HG02610 (cell line): ENCODE results near the gene OFD1.
A peak's percentile ranks its signal among the peaks of the same experiment; 100 is the strongest.

Source experiments
- ATAC-seq: cut with Tn5 transposase; IDR thresholded peaks from one replicate; pipeline ENCODE4 v1.9.1; 2021; ENCODE audit warnings: mild to moderate bottlenecking, moderate library complexity; ENCODE audit not compliant: unreplicated experiment

OFD1 gene

DNA sequence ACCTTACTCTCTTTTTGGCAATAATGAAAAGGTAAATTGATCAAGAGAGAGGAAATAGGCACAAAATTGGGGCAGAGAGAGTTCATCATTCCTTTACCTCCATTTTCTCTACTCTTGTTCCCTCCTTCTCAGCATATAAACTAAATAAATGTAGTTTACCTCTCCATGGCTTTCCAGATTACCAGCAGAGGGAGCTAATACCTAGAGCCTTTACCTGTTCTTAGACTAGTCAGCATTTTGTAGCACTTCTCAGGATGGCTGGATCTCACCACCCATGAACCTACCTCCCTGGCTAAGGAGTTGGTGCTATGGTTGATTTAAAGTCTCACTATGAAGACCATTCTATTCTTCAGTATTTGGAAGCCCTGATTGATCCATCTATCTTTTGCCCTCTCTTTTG is 15.7 kb downstream of the OFD1 start:
- ATAC-seq: no peak

- ATAC-seq: no peak
These were observed 16.3 kb downstream of the OFD1 start for GRCh38 chrX:13750812-13751211.

DNA sequence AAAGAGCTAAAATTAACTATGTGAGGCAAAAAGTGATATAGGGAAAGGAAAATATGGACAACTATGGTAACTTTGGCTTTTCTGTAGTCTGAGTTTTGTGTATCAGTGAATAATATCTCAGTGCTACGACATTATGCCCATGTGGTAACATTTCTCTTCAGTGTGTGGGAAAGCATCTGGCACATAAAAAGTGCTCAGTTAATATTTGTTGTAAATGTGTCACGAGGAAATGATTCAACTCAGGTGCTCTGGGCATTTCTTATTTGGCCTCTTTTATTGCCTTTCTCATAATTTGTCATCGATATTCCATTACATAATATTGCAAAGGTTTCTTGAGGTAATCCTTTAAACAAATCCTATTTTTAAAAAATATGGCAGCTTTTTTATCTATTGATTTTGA is 17.6 kb downstream of the OFD1 start:
- ATAC-seq: no peak

GRCh38 chrX:13752646-13753045 is 18.1 kb downstream of the OFD1 start:
- ATAC-seq: peak; percentile 59

GRCh38 chrX:13754765-13755164 is 20.2 kb downstream of the OFD1 start:
- ATAC-seq: no peak

GRCh38 chrX:13755254-13755653 is 20.7 kb downstream of the OFD1 start:
- no peak for ATAC-seq

DNA sequence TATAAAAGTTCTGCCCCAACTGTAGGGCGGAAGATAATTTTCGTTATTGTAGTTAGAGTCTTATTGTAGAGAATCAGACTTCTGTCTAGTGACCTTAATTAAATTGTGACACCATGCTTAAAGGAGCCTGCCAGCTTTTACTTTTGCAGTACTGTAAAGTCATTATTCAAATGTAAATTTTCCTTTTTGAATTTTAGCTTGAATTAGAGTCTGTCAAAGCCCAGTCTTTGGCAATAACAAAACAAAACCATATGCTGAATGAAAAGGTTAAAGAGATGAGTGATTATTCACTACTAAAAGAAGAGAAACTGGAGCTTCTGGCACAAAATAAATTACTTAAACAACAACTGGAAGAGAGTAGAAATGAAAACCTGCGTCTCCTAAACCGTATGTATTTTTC is 21.8 kb downstream of the OFD1 start:
- ATAC-seq: no peak

DNA sequence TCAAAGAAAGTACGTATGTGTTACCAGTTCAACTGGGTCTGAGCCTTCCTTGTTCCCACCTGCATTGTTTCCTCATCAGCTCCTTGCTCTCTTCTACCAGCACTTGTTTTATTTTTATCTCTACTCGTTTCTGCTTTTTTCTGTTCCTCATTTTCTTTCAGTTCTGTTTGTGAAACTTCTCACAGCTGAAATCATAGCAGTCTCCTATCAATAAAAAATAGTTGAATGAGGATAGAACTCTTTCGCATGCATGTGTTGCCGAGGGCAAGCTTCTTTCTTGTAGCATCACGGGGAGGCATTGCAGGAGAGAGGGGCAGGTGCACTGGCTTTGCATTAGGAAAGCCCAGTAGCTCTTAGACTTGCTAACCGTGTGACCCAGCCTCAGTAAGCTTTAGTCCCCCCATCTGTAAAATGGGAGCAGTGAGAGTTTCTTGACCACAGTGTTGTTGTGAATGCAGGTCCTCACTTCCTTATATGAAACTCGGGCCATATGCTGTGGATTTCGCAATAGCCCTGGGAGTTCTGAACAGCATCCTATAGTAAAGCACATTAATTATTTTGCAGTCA is 24.7 kb downstream of the OFD1 start:
- peak; percentile 49 for ATAC-seq

DNA sequence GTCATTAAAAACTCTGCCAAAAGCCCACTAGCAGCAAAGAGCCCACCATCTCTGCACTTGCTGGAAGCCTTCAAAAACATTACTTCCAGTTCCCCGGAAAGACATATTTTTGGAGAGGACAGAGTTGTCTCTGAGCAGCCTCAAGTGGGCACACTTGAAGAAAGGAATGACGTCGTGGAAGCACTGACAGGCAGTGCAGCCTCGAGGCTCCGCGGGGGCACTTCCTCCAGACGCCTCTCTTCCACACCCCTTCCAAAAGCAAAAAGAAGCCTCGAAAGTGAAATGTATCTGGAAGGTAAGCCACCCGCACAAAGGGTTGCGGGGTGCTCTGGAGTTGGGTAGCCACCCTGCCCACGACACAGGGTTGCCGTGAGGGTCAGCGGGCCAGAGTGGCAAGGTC is 25.9 kb downstream of the OFD1 start:
- no peak for ATAC-seq

- peak; percentile 78 for ATAC-seq
These were observed 27.3 kb downstream of the OFD1 start for GRCh38 chrX:13761606-13762414.

DNA sequence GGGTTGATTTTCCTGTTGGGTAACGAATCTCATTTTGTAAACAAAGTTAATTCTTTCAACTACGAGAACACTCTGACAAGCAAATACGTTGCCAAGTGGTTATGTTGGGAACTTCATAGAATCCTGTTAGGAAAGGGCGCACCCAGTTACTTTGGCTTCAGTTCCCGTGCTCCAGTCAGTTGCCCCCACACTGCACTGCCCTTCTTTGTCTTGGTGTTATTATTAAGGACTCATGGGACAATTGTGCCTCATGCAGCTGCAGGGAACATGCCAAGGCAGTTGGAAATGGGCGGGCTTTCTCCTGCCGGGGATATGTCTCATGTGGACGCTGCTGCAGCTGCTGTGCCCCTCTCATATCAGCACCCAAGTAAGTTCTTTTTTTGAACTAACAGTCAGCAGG is 28.9 kb downstream of the OFD1 start:
- ATAC-seq: no peak

GRCh38 chrX:13764281-13764680 is 29.7 kb downstream of the OFD1 start:
- no peak for ATAC-seq

DNA sequence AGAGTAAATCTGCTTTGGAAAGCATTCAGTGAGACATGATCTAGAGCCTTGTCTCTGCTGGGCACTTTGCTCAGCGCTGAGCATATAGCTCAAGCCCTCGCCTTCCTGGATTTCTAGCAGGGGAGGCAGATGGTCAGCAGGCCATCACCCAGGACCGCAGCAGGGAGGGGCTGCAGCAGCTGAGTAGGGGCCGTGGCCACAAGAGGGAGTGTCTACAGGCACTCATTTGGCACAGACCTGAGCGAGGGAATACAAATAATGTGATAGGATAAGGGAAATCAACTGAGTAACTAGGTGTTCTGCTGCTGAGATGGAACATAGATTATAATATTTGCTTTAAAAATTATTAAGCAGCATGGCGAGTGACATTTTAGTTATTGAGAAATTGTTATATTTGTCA is 30.2 kb downstream of the OFD1 start:
- ATAC-seq: no peak

DNA sequence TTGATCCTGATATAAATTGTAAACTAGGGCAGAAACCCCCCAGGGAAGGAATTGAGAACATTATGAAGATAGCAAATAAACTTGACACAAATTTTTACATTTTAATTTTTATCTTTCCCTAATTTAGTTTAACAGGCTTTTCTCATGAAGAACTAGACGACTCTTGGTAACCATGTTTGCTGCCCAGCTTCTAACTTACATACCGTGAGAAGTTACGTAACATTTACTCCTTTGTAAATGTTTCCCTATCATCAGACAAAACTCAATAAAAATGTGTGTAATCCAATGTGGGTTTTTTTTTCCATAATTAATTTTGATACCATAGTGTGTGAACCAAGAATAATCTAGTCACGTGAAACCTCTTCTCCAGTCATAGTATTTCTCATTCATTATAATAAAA is 34.4 kb downstream of the OFD1 start:
- ATAC-seq: no peak

- no peak for ATAC-seq
These were observed 35.5 kb downstream of the OFD1 start for GRCh38 chrX:13770013-13770535.

GRCh38 chrX:13774696-13775095 is 40.1 kb downstream of the OFD1 start:
- no peak for ATAC-seq

DNA sequence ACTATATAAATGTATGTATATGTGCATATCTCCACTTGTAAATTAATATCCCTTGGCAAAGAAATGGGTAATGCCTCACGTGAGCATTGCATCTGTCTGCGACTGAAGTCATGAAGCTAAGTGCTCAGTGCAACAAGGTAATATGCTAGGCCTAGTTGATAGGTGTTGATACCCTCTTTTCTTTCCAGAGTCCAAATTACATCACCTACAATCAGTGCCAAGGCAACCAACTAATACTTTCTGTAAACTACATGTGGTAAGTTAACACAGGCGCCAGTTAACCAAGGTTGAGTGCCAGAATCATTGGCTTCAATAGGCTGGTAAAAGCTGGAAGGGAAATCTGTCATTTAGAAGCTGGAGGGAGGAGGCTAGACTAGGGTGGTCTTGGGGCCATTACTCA is 41.3 kb downstream of the OFD1 start:
- ATAC-seq: no peak

DNA sequence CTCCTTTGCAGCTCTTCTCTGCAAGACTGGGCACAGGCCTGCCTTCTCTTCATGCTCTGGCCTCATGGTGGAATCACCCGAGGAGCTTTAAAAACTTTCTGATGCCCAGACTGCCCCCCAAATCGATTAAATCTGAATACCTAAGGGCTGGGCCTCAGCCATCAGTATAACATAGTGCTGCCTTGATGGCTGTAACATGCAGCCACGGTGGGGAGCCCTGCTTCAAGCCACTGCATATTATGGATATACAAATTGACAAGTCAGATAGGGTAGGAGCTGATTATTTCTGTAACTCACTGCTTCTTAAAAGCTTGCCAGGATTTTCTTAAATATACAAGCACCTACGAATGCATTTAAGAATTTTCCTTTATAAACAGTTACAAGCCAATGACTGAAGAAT is 41.8 kb downstream of the OFD1 start:
- no peak for ATAC-seq

GRCh38 chrX:13778916-13779315 is 44.4 kb downstream of the OFD1 start:
- ATAC-seq: no peak

DNA sequence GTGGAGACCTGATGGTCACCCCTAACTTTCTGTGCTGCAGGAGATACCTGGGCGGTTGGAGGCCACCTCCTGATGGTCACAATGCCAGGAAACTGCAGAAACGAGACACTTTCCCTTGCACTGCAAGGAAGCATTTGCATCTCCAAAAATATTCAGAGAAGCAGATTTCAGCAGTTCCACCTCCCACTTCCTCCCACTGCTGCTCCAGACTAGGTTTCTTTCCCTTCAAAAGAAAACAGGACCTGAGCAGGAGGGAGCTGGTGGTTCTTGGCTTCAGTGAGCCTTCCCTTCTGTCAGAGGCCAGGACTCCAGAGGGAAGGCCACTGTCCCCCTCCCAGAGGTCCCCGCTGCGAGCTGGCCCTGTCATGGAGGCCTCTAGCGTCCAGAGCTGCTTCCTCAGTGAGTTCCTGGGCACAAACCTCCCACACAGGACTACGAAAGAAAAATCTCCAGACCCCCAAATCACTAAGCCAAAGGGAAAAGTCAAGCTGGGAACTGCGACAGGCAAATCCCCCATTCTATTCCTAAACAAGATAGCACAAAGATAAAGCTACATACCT is 46.4 kb downstream of the OFD1 start:
- ATAC-seq: no peak

GRCh38 chrX:13786048-13786447 is 51.5 kb downstream of the OFD1 start:
- ATAC-seq: no peak
